Caki2 (cell line): ENCODE data around the gene ZNF880. TPM values are rescaled to one million over a fixed set of nuclear protein-coding genes. Genes with fewer than 3 reads are reported as not detected.

Experiments
- total RNA-seq: library from RNA; depleted of rRNA; stranded (reverse); fragments of >200 nt; shearing (Covaris generic); gene quantifications from 2 replicates; pipeline ENCODE4 v1.2.3, GENCODE V29; 2014; ENCODE audit warnings: low replicate concordance; rRNA removed

The ZNF880 gene
- total RNA-seq, 1 experiment from 2014 or later: 1.4 TPM

Other genes starting within 250 kb of the ZNF880 start
- 2.3 and 20.2 TPM in 2 replicates for gene ZNF616, start 230.0 kb upstream of the ZNF880 start, total RNA-seq
- gene ZNF836, start 198.3 kb upstream of the ZNF880 start, total RNA-seq: 0.06 and 1.1 TPM in 2 replicates
- gene PPP2R1A, start 179.9 kb upstream of the ZNF880 start, total RNA-seq: 236 and 278 TPM in 2 replicates
- gene ZNF766, start 100.3 kb upstream of the ZNF880 start, total RNA-seq: 11.9 and 37.7 TPM in 2 replicates
- gene ZNF480, start 72.8 kb upstream of the ZNF880 start, total RNA-seq: 4.5 and 7.4 TPM in 2 replicates
- 1.2 and 2.2 TPM in 2 replicates for gene ZNF610, start 33.7 kb upstream of the ZNF880 start, total RNA-seq
- gene ZNF528, start 27.9 kb downstream of the ZNF880 start, total RNA-seq: 29.2 and 32.5 TPM in 2 replicates
- not detected in 2 replicates for gene ZNF534, start 59.2 kb downstream of the ZNF880 start, total RNA-seq
- not detected in 2 replicates for gene ZNF578, start 83.6 kb downstream of the ZNF880 start, total RNA-seq
- 7.0 and 8.1 TPM in 2 replicates for gene ZNF808, start 157.7 kb downstream of the ZNF880 start, total RNA-seq
- 4.0 and 10.2 TPM in 2 replicates for gene ZNF701, start 200.4 kb downstream of the ZNF880 start, total RNA-seq